HepG2 (cell line): ENCODE results near the gene FAIM. TPM values are rescaled to one million over a fixed set of nuclear protein-coding genes. Genes with fewer than 3 reads are reported as not detected.
A peak's percentile ranks its signal among the peaks of the same experiment; 100 is the strongest.

ENCODE experiments used
- ASH2L ChIP-seq: fragments of 300-600, 200-600 bp; sonication (generic); IDR thresholded peaks from 2 replicates; pipeline ENCODE4 v1.7.0; 2017; ENCODE audit warnings: low read depth, mild to moderate bottlenecking, moderate library complexity, mixed read lengths, low read length; ENCODE audit not compliant: insufficient read length
- ATF6 ChIP-seq: sonication (generic); formaldehyde crosslinking; conservative IDR thresholded peaks from 2 replicates; pipeline ENCODE4 v1.4.0; 2020; ENCODE audit warnings: missing genetic modification reagents
- FOXA1 ChIP-seq, 2 experiments: fragments of 450-650 bp in 1 of 2; sonication (generic) in 1 of 2; formaldehyde crosslinking in 1 of 2; IDR thresholded peaks; 2 replicates each; pipeline versions ENCODE4 v1.4.0 to v1.6.1; 2016 to 2020; ENCODE audit warnings: missing genetic modification reagents in 1 of 2
- GABPB1 ChIP-seq: IDR thresholded peaks from 2 replicates; pipeline ENCODE4 v1.6.1; 2016; ENCODE audit warnings: mild to moderate bottlenecking, missing genetic modification reagents, moderate library complexity, missing compliant biosample characterization
- GATAD1 ChIP-seq: IDR thresholded peaks from 2 replicates; pipeline ENCODE4 v1.6.1; 2016; ENCODE audit warnings: missing genetic modification reagents, missing compliant biosample characterization
- HNRNPH1 ChIP-seq: fragments of 200-400 bp; formaldehyde crosslinking; optimal IDR thresholded peaks from 2 replicates; pipeline ENCODE3; 2017; ENCODE audit warnings: mild to moderate bottlenecking, low read depth, low read length
- IKZF5 ChIP-seq: IDR thresholded peaks from 2 replicates; pipeline ENCODE4 v1.6.1; 2018; ENCODE audit warnings: missing genetic modification reagents, mild to moderate bottlenecking, missing compliant biosample characterization
- NR2F1 ChIP-seq, 2 experiments: fragments of 450-650 bp in 1 of 2; formaldehyde crosslinking in 1 of 2; IDR thresholded peaks; 2 replicates each; pipeline versions ENCODE4 v1.5.0 to v1.6.1; 2016 to 2020; ENCODE audit warnings: mild to moderate bottlenecking in 1 of 2, missing compliant biosample characterization in 1 of 2, missing genetic modification reagents in 1 of 2, moderate library complexity in 1 of 2
- PRMT3 ChIP-seq: sonication (generic); formaldehyde crosslinking; IDR thresholded peaks from 2 replicates; pipeline ENCODE4 v1.8.1; 2022; ENCODE audit warnings: low read depth, mild to moderate bottlenecking, moderate library complexity, missing genetic modification reagents, borderline replicate concordance
- PTBP1 ChIP-seq: fragments of 200-400 bp; formaldehyde crosslinking; IDR thresholded peaks from 2 replicates; pipeline ENCODE4 v1.6.1; 2018; ENCODE audit warnings: low read length, low read depth; ENCODE audit not compliant: poor library complexity, severe bottlenecking
- RAD21 ChIP-seq: fragments of 450-650 bp; formaldehyde crosslinking; IDR thresholded peaks from 2 replicates; pipeline ENCODE4 v1.5.0; 2020; ENCODE audit warnings: mild to moderate bottlenecking
- RAD51 ChIP-seq: fragments of 450-650 bp; IDR thresholded peaks from 2 replicates; pipeline ENCODE4 v1.6.1; 2016; ENCODE audit warnings: borderline replicate concordance
- RBM22 ChIP-seq: fragments of 200-400 bp; formaldehyde crosslinking; optimal IDR thresholded peaks from 2 replicates; pipeline ENCODE3; 2017; ENCODE audit warnings: mild to moderate bottlenecking, low read length, moderate library complexity
- REL ChIP-seq: sonication (generic); formaldehyde crosslinking; conservative IDR thresholded peaks from 2 replicates; pipeline ENCODE4 v1.8.0; 2022; ENCODE audit warnings: mild to moderate bottlenecking, missing genetic modification reagents, moderate library complexity
- RFX1 ChIP-seq: fragments of 450-650 bp; IDR thresholded peaks from 2 replicates; pipeline ENCODE4 v1.6.1; 2017
- SOX5 ChIP-seq: IDR thresholded peaks from 2 replicates; pipeline ENCODE4 v1.6.1; 2016; ENCODE audit warnings: borderline replicate concordance
- THAP7 ChIP-seq: sonication (generic); formaldehyde crosslinking; IDR thresholded peaks from 2 replicates; pipeline ENCODE4 v1.8.1; 2023; ENCODE audit warnings: mild to moderate bottlenecking, missing genetic modification reagents
- TIGD3 ChIP-seq: sonication (generic); formaldehyde crosslinking; IDR thresholded peaks from 2 replicates; pipeline ENCODE4 v1.5.1; 2020; ENCODE audit warnings: mild to moderate bottlenecking, missing genetic modification reagents, borderline replicate concordance
- TP53 ChIP-seq: sonication (generic); formaldehyde crosslinking; conservative IDR thresholded peaks from 2 replicates; pipeline ENCODE4 v1.4.0; 2020; ENCODE audit warnings: missing genetic modification reagents
- ZNF101 ChIP-seq: sonication (generic); formaldehyde crosslinking; IDR thresholded peaks from 2 replicates; pipeline ENCODE4 v1.4.0; 2020; ENCODE audit warnings: mild to moderate bottlenecking, low read depth, missing genetic modification reagents, borderline replicate concordance
- ZNF24 ChIP-seq: fragments of 450-650 bp; IDR thresholded peaks from 2 replicates; pipeline ENCODE4 v1.6.1; 2017; ENCODE audit warnings: antibody characterized with exemption, mild to moderate bottlenecking
- ZNF597 ChIP-seq: sonication (generic); formaldehyde crosslinking; IDR thresholded peaks from 2 replicates; pipeline ENCODE4 v1.5.0; 2020; ENCODE audit warnings: missing genetic modification reagents
- ZNF761 ChIP-seq: sonication (generic); formaldehyde crosslinking; conservative IDR thresholded peaks from 2 replicates; pipeline ENCODE4 v1.4.0; 2020; ENCODE audit warnings: mild to moderate bottlenecking, missing genetic modification reagents
- polyA plus RNA-seq, 8 experiments: library from polyadenylated mRNA; depleted of rRNA in 3 of 8; stranded (reverse) in 7 of 8; unstranded in 1 of 8; fragments of >200 nt; fragmentation: Illumina TruSeq in 4 of 8; extraction: Trizol in 4 of 8; gene quantifications; 2 replicates each; pipeline versions ENCODE4 v1.2.1 to v1.2.3, GENCODE V29; 2011 to 2016; ENCODE audit warnings: low read depth in 4 of 8, missing spikeins in 1 of 8, mixed read lengths in 1 of 8; ENCODE audit not compliant: insufficient read depth in 1 of 8
- total RNA-seq, 5 experiments: library from RNA; depleted of rRNA; stranded (reverse); fragments of >200 nt; fragmentation: Illumina TruSeq; extraction: Trizol; gene quantifications; 2 replicates each; pipeline ENCODE4 v1.2.3, GENCODE V29; 2016; ENCODE audit warnings: low read depth in 1 of 5

The FAIM gene
- total and polyA plus RNA-seq, 2 of the 13 experiments (the other 11 are each of a cell fraction or from before 2014, with no cell fraction given) = 4.3 to 25.8 TPM

- TF ChIP-seq TIGD3 (CRISPR knock-in tag) (no peak), NR2F1 (CRISPR knock-in tag; IDR thresholded peaks at IDR 0.05) (no peak), GATAD1 (CRISPR knock-in tag) (peak; percentile 81), RFX1 (no peak), REL (no peak; the same call in 1 of the 2 replicates), FOXA1 (IDR thresholded peaks at IDR 0.05) (no peak), FOXA1 (CRISPR knock-in tag; IDR thresholded peaks at IDR 0.05) (peak; percentile 73), ZNF597 (CRISPR knock-in tag) (no peak), RAD21 (CRISPR knock-in tag) (peak; percentile 64), RBM22 (no peak), ATF6 (CRISPR knock-in tag) (peak; percentile 22; the same call in 1 of the 2 replicates), HNRNPH1 (no peak), PTBP1 (no peak), TP53 (CRISPR knock-in tag) (no peak), THAP7 (CRISPR knock-in tag) (0 out of 2 replicates have a peak, but pooled peaks have one; percentile 51), ZNF761 (CRISPR knock-in tag) (no peak), GABPB1 (CRISPR knock-in tag) (peak; percentile 81; the same call in 1 of the 2 replicates), ZNF24 (no peak), ASH2L (peak; percentile 52), PRMT3 (CRISPR knock-in tag) (no peak; the same call in 1 of the 2 replicates), RAD51 (no peak), SOX5 (CRISPR knock-in tag) (peak; percentile 34), ZNF101 (CRISPR knock-in tag) (no peak), IKZF5 (CRISPR knock-in tag) (peak; percentile 13; the same call in 1 of the 2 replicates)
These were observed 14.2 kb upstream of the FAIM start, which contains the start of gene CEP70 (continued) for GRCh38 chr3:138594150-138594934.
